Endothelial cell of umbilical vein (primary cell): ENCODE results near the gene UFD1.

Source experiments
- CTCF ChIP-seq, 2 donors: IDR thresholded peaks; 1 replicate in 1 of 2; 2 replicates in 1 of 2; pipeline ENCODE4 v1.5.1; 2011; ENCODE audit warnings: low read length in 2 of 2, mild to moderate bottlenecking in 2 of 2, moderate library complexity in 2 of 2, control low read depth in 1 of 2, inconsistent platforms in 1 of 2, low read depth in 1 of 2; ENCODE audit not compliant: insufficient read depth in 1 of 2; ENCODE audit errors: extremely low read depth in 1 of 2
- EZH2 ChIP-seq: IDR thresholded peaks from 2 replicates; pipeline ENCODE4 v1.6.1; 2012; ENCODE audit warnings: borderline replicate concordance, low read depth, mild to moderate bottlenecking, moderate library complexity, low read length, inconsistent platforms; ENCODE audit not compliant: severe bottlenecking
- FOS ChIP-seq: IDR thresholded peaks from 2 replicates; pipeline ENCODE4 v1.6.1; 2011; ENCODE audit warnings: mild to moderate bottlenecking, low read length, moderate library complexity, borderline replicate concordance; ENCODE audit not compliant: insufficient read depth
- GATA2 ChIP-seq: IDR thresholded peaks from 2 replicates; pipeline ENCODE4 v1.7.0; 2011; ENCODE audit warnings: low read depth, mild to moderate bottlenecking, moderate library complexity, mixed read lengths, low read length; ENCODE audit not compliant: insufficient read length, insufficient read depth
- JUN ChIP-seq: IDR thresholded peaks from 2 replicates; pipeline ENCODE4 v1.6.1; 2011; ENCODE audit warnings: borderline replicate concordance, low read depth; ENCODE audit not compliant: insufficient read length, insufficient read depth
- MYC ChIP-seq: IDR thresholded peaks from one replicate; pipeline ENCODE4 v1.6.1; 2011; ENCODE audit warnings: mild to moderate bottlenecking, low read depth, low read length
- POLR2A ChIP-seq: IDR thresholded peaks from 2 replicates; pipeline ENCODE4 v1.6.1; 2012; ENCODE audit warnings: low read depth, mild to moderate bottlenecking, control low read depth, low read length
- POLR2AphosphoS5 ChIP-seq: IDR thresholded peaks from 2 replicates; pipeline ENCODE4 v1.6.1; 2012; ENCODE audit warnings: low read depth, mild to moderate bottlenecking, control low read depth, low read length, moderate library complexity; ENCODE audit not compliant: insufficient read depth
- TF ChIP-seq, protein P1 (sequence below): IDR thresholded peaks from 2 replicates; pipeline ENCODE4 v1.6.1; 2011; ENCODE audit not compliant: insufficient read depth, insufficient read length

GRCh38 chr22:19499236-19499879 lies 20.4 kb upstream of the UFD1 start:
- no peak for TF ChIP-seq POLR2AphosphoS5
- TF ChIP-seq MYC, result no peak
- TF ChIP-seq POLR2A, result no peak
- TF ChIP-seq EZH2, result no peak
- TF ChIP-seq CTCF (IDR thresholded peaks at IDR 0.05; ENCODE audit: extremely low read depth in 1 of 2, insufficient read depth in 1 of 2, low read depth in 1 of 2, low read length in 2 of 2), result no peak
- TF ChIP-seq, protein P1, sequence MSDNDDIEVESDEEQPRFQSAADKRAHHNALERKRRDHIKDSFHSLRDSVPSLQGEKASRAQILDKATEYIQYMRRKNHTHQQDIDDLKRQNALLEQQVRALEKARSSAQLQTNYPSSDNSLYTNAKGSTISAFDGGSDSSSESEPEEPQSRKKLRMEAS, result no peak
- no peak for TF ChIP-seq FOS
- TF ChIP-seq JUN, result no peak
- no peak for TF ChIP-seq GATA2
